ENCODE results near the gene IRF2.

- no peak for TF ChIP-seq CTCF (IDR thresholded peaks at IDR 0.05)
- TF ChIP-seq EZH2 (IDR thresholded peaks at IDR 0.05): no peak
Observed at GRCh38 chr4:184444215-184444952, 30.0 kb downstream of the IRF2 start.

Measured in neural progenitor cell (in vitro differentiated cells).